Endothelial cell of umbilical vein (primary cell): ENCODE measurements around the gene CPO. TPM values are rescaled to one million over a fixed set of nuclear protein-coding genes. Genes with fewer than 3 reads are reported as not detected.

Source experiments
- BruUV-seq: library from RNA; stranded (reverse); fragments of 400-500 nt; replicated peaks from 2 replicates; lab custom pipeline; 2021; lab: Mats Ljungman, UMichigan
- CTCF ChIA-PET: fragments of 300-600, 350-600 bp; sonication (Branson Sonifier 250); formaldehyde crosslinking; loops from one replicate; lab custom pipeline; 2021; ENCODE audit warnings: antibody characterized with exemption, inconsistent platforms; lab: Charles Lee
- POLR2A ChIA-PET: fragments of 300-600, 350-600 bp; sonication (Branson Sonifier 250); formaldehyde crosslinking; loops from one replicate; lab custom pipeline; 2021; ENCODE audit warnings: antibody characterized with exemption, inconsistent platforms; lab: Charles Lee
- DNase-seq: peaks from one replicate; pipeline ENCODE4 v3.0.0-alpha.2; 2011; ENCODE audit warnings: low read depth, low spot score
- FAIRE-seq: peaks from 2 replicates; lab custom pipeline; 2011; peaks lifted over from hg19 to GRCh38; lab: Jason Lieb, UNC
- H2AFZ ChIP-seq: 2 replicates; pipeline ENCODE4 v1.6.0; 2012; ENCODE audit warnings: low read depth, low read length, control low read depth, inconsistent platforms
- H3K27ac ChIP-seq: 2 replicates; pipeline ENCODE4 v1.5.1; 2011; ENCODE audit warnings: low read depth, mild to moderate bottlenecking, control low read depth, low read length, moderate library complexity; ENCODE audit not compliant: insufficient read depth
- H3K27me3 ChIP-seq, 2 experiments: 2 replicates each; pipeline versions ENCODE4 v1.6.0 to v1.6.1; 2011; ENCODE audit warnings: low read length in 2 of 2, mixed read lengths in 1 of 2; ENCODE audit not compliant: control insufficient read depth in 2 of 2, insufficient read depth in 2 of 2
- H3K36me3 ChIP-seq, 2 experiments: 2 replicates in 1 of 2; 3 replicates in 1 of 2; pipeline ENCODE4 v1.5.1; 2011; ENCODE audit warnings: low read length in 2 of 2, mild to moderate bottlenecking in 1 of 2, moderate library complexity in 1 of 2; ENCODE audit not compliant: control insufficient read depth in 2 of 2, insufficient read depth in 2 of 2; ENCODE audit errors: extremely low read depth in 1 of 2
- H3K4me1 ChIP-seq: 3 replicates; pipeline ENCODE4 v1.5.1; 2011; ENCODE audit warnings: mild to moderate bottlenecking, low read length; ENCODE audit not compliant: control insufficient read depth, insufficient read depth; ENCODE audit errors: extremely low read depth
- H3K4me2 ChIP-seq: 2 replicates; pipeline ENCODE4 v1.6.1; 2011; ENCODE audit warnings: low read length, control low read depth, mixed read lengths; ENCODE audit not compliant: insufficient read depth
- H3K4me3 ChIP-seq, 3 experiments: fragments of 200-600 bp in 1 of 3; sonication (generic), shearing (Covaris generic) in 1 of 3; replicated peaks in 1 of 3; 2 replicates each; pipeline ENCODE4 v1.5.1; 2011 to 2016; ENCODE audit warnings: control low read depth in 3 of 3, low read length in 3 of 3, mild to moderate bottlenecking in 2 of 3, inconsistent platforms in 1 of 3, low read depth in 1 of 3, moderate library complexity in 1 of 3; ENCODE audit not compliant: insufficient read depth in 1 of 3
- H3K79me2 ChIP-seq: 2 replicates; pipeline ENCODE4 v1.6.0; 2012; ENCODE audit warnings: low read length, inconsistent platforms; ENCODE audit not compliant: control insufficient read depth, insufficient read depth
- H3K9ac ChIP-seq: replicated peaks from 2 replicates; pipeline ENCODE3; 2011; ENCODE audit warnings: low read length, control low read depth; ENCODE audit not compliant: insufficient read depth; ENCODE audit errors: extremely low read depth
- H3K9me1 ChIP-seq: replicated peaks from 3 replicates; pipeline ENCODE4 v1.6.0; 2011; ENCODE audit warnings: mild to moderate bottlenecking, low read length; ENCODE audit not compliant: control insufficient read depth, insufficient read depth; ENCODE audit errors: extremely low read depth
- H3K9me3 ChIP-seq: replicated peaks from 2 replicates; pipeline ENCODE4 v1.5.1; 2012; ENCODE audit warnings: low read length, inconsistent platforms; ENCODE audit not compliant: control insufficient read depth, insufficient read depth
- H4K20me1 ChIP-seq: replicated peaks from 2 replicates; pipeline ENCODE3; 2011; ENCODE audit warnings: mild to moderate bottlenecking, low read length; ENCODE audit not compliant: control insufficient read depth, insufficient read depth; ENCODE audit errors: extremely low read depth
- EZH2 ChIP-seq: IDR thresholded peaks from 2 replicates; pipeline ENCODE4 v1.6.1; 2012; ENCODE audit warnings: borderline replicate concordance, low read depth, mild to moderate bottlenecking, moderate library complexity, low read length, inconsistent platforms; ENCODE audit not compliant: severe bottlenecking
- FOS ChIP-seq: IDR thresholded peaks from 2 replicates; pipeline ENCODE4 v1.6.1; 2011; ENCODE audit warnings: mild to moderate bottlenecking, low read length, moderate library complexity, borderline replicate concordance; ENCODE audit not compliant: insufficient read depth
- GATA2 ChIP-seq: IDR thresholded peaks from 2 replicates; pipeline ENCODE4 v1.7.0; 2011; ENCODE audit warnings: low read depth, mild to moderate bottlenecking, moderate library complexity, mixed read lengths, low read length; ENCODE audit not compliant: insufficient read length, insufficient read depth
- JUN ChIP-seq: IDR thresholded peaks from 2 replicates; pipeline ENCODE4 v1.6.1; 2011; ENCODE audit warnings: borderline replicate concordance, low read depth; ENCODE audit not compliant: insufficient read length, insufficient read depth
- MYC ChIP-seq: IDR thresholded peaks from one replicate; pipeline ENCODE4 v1.6.1; 2011; ENCODE audit warnings: mild to moderate bottlenecking, low read depth, low read length
- POLR2A ChIP-seq: IDR thresholded peaks from 2 replicates; pipeline ENCODE4 v1.6.1; 2012; ENCODE audit warnings: low read depth, mild to moderate bottlenecking, control low read depth, low read length
- POLR2AphosphoS5 ChIP-seq: IDR thresholded peaks from 2 replicates; pipeline ENCODE4 v1.6.1; 2012; ENCODE audit warnings: low read depth, mild to moderate bottlenecking, control low read depth, low read length, moderate library complexity; ENCODE audit not compliant: insufficient read depth
- dilution Hi-C: fragments of 300-500 bp; cut with MboI; formaldehyde crosslinking; loops from one replicate; pipeline ENCODE4 v1.15.0; 2019; ENCODE audit warnings: low sequenced_read_pairs; ENCODE audit not compliant: extremely low pct_ligation_motif_present
- intact Hi-C: fragments of 100-400 bp; cut with micrococcal nuclease; formaldehyde crosslinking; loops from one replicate; pipeline ENCODE4 v1.10.0; 2022
- polyA plus RNA-seq, 4 experiments: library from polyadenylated mRNA; depleted of rRNA in 3 of 4; stranded (reverse) in 3 of 4; unstranded in 1 of 4; fragments of >200 nt; gene quantifications; 2 replicates each; pipeline versions ENCODE4 v1.2.1 to v1.2.3, GENCODE V29; 2011 to 2012; ENCODE audit warnings: missing spikeins in 1 of 4
- total RNA-seq: library from RNA; stranded (reverse); gene quantifications from 2 replicates; pipeline ENCODE4 v1.2.3, GENCODE V29; 2021
- TF ChIP-seq, protein P1 (sequence below), 2 donors: IDR thresholded peaks; 1 replicate in 1 of 2; 2 replicates in 1 of 2; pipeline ENCODE4 v1.5.1; 2011; ENCODE audit warnings: low read length in 2 of 2, mild to moderate bottlenecking in 2 of 2, moderate library complexity in 2 of 2, control low read depth in 1 of 2, inconsistent platforms in 1 of 2, low read depth in 1 of 2; ENCODE audit not compliant: insufficient read depth in 1 of 2; ENCODE audit errors: extremely low read depth in 1 of 2
- TF ChIP-seq, protein P2 (sequence below): IDR thresholded peaks from 2 replicates; pipeline ENCODE4 v1.6.1; 2011; ENCODE audit not compliant: insufficient read depth, insufficient read length

Gene CPO
- total and polyA plus RNA-seq, 2 donors (not counting 3 experiments of a cell fraction or from before 2014, with no cell fraction given): not detected

DNA sequence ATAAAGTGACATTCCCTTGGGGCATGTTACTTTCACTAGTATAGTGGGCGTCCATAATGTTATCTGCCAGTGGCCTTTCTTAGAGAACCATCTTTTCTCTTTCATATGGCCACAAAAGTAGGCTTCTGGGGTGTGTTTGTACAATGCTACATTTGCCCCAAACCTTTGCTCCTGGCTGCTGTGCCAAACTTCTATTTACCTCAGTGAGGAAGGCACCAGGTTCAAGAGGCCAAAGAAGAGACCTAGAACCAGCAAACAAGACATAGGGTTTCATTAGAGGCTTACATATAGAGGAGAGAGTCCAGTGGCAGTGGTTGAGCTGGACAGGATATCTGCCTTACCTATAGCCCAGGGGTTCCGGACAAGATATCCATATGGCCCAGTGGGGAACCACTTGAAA lies 48.5 kb downstream of the CPO start:
- no peaks in the 10 kb centered on the region for H3K27me3 ChIP-seq
- no peak for TF ChIP-seq EZH2
- no peak for TF ChIP-seq MYC
- no peak for TF ChIP-seq JUN
- TF ChIP-seq, protein P1, sequence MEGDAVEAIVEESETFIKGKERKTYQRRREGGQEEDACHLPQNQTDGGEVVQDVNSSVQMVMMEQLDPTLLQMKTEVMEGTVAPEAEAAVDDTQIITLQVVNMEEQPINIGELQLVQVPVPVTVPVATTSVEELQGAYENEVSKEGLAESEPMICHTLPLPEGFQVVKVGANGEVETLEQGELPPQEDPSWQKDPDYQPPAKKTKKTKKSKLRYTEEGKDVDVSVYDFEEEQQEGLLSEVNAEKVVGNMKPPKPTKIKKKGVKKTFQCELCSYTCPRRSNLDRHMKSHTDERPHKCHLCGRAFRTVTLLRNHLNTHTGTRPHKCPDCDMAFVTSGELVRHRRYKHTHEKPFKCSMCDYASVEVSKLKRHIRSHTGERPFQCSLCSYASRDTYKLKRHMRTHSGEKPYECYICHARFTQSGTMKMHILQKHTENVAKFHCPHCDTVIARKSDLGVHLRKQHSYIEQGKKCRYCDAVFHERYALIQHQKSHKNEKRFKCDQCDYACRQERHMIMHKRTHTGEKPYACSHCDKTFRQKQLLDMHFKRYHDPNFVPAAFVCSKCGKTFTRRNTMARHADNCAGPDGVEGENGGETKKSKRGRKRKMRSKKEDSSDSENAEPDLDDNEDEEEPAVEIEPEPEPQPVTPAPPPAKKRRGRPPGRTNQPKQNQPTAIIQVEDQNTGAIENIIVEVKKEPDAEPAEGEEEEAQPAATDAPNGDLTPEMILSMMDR (IDR thresholded peaks at IDR 0.05; ENCODE audit: extremely low read depth in 1 of 2, insufficient read depth in 1 of 2, low read depth in 1 of 2, low read length in 2 of 2): no peak
- TF ChIP-seq, protein P2, sequence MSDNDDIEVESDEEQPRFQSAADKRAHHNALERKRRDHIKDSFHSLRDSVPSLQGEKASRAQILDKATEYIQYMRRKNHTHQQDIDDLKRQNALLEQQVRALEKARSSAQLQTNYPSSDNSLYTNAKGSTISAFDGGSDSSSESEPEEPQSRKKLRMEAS: no peak
- no peak for TF ChIP-seq POLR2AphosphoS5
- no peak for TF ChIP-seq GATA2
- TF ChIP-seq POLR2A: no peak
- TF ChIP-seq FOS: no peak
- no peak overlapping the region for H3K27ac ChIP-seq
- dilution Hi-C loops: no loop called here
- POLR2A ChIA-PET: no interaction called here
- intact Hi-C loops: loop anchor here (2.0 to 10.0 kb wide), 3 partner anchors 147 to 187 kb away; no protein-coding TSS in a partner anchor
- no peak for FAIRE-seq
- H4K20me1 ChIP-seq: no peaks in the 10 kb centered on the region
- no peak for DNase-seq
- H3K9me1 ChIP-seq: no peaks in the 10 kb centered on the region
- no peak overlapping the region for H2AFZ ChIP-seq
- no peak overlapping the region for H3K9ac ChIP-seq
- H3K36me3 ChIP-seq: no peaks in the 10 kb centered on the region
- BruUV-seq: no TSS peak
- no peaks in the 10 kb centered on the region for H3K4me1 ChIP-seq
- CTCF ChIA-PET: interaction anchor here (0.7 to 4.4 kb wide), 7 partner anchors 10 to 614 kb away, joined by 3 to 27 read pairs (median 5); no protein-coding TSS in a partner anchor
- H3K9me3 ChIP-seq: no peaks in the 10 kb centered on the region
- H3K4me3 ChIP-seq: no peak overlapping the region
- H3K79me2 ChIP-seq: no peaks in the 10 kb centered on the region
- H3K4me2 ChIP-seq: no peak overlapping the region
